Osteocyte (in vitro differentiated cells): Measurements from ENCODE around the gene MICU2. TPM values are rescaled to one million over a fixed set of nuclear protein-coding genes. Genes with fewer than 3 reads are reported as not detected.

Experiments used
- DNase-seq: peaks from one replicate; pipeline ENCODE4 v3.0.0; 2021; ENCODE audit warnings: mixed read lengths; ENCODE audit not compliant: unreplicated experiment; ENCODE audit errors: extremely low spot score
- H3K27ac Mint-ChIP-seq: one replicate; pipeline ENCODE4 v1.8.0; 2021; ENCODE audit warnings: mild to moderate bottlenecking, mixed read lengths; ENCODE audit not compliant: unreplicated experiment
- H3K27me3 Mint-ChIP-seq: one replicate; pipeline ENCODE4 v1.8.0; 2021; ENCODE audit warnings: mixed read lengths; ENCODE audit not compliant: unreplicated experiment
- H3K36me3 Mint-ChIP-seq: one replicate; pipeline ENCODE4 v1.8.0; 2021; ENCODE audit warnings: mixed read lengths; ENCODE audit not compliant: unreplicated experiment
- H3K4me1 Mint-ChIP-seq: one replicate; pipeline ENCODE4 v1.8.0; 2021; ENCODE audit warnings: mixed read lengths; ENCODE audit not compliant: unreplicated experiment
- H3K4me3 Mint-ChIP-seq: one replicate; pipeline ENCODE4 v1.8.0; 2021; ENCODE audit warnings: mild to moderate bottlenecking, moderate library complexity, mixed read lengths; ENCODE audit not compliant: unreplicated experiment
- H3K9me3 Mint-ChIP-seq: one replicate; pipeline ENCODE4 v1.8.0; 2021; ENCODE audit warnings: mixed read lengths; ENCODE audit not compliant: unreplicated experiment
- CTCF ChIP-seq: fragments of 200-600 bp; sonication (generic); IDR thresholded peaks from 2 replicates; pipeline ENCODE4 v1.5.0; 2021; ENCODE audit warnings: antibody characterized with exemption, mild to moderate bottlenecking, moderate library complexity
- total RNA-seq: library from RNA; stranded (reverse); gene quantifications from 2 replicates; pipeline ENCODE4 v1.2.1, GENCODE V29; 2021

Gene MICU2
- total RNA-seq, 1 donor from 2014 or later: 31.0 TPM

- H3K27me3 Mint-ChIP-seq: peaks cover 8% of the 10 kb centered on the region
- H3K36me3 Mint-ChIP-seq: no peaks in the 10 kb centered on the region
- no peak overlapping the region for H3K4me3 Mint-ChIP-seq
- peaks cover 14% of the 10 kb centered on the region for H3K4me1 Mint-ChIP-seq
- no peak for DNase-seq
- no peaks in the 10 kb centered on the region for H3K9me3 Mint-ChIP-seq
- no peak for TF ChIP-seq CTCF
- no peak overlapping the region for H3K27ac Mint-ChIP-seq
These were observed 15.8 kb upstream of the MICU2 start for GRCh38 chr13:21619633-21620220.

GRCh38 chr13:21616880-21617279, 12.9 kb upstream of the MICU2 start:
- no peaks in the 10 kb centered on the region for H3K9me3 Mint-ChIP-seq
- TF ChIP-seq CTCF: no peak
- DNase-seq: no peak
- peaks cover 5% of the 10 kb centered on the region for H3K27me3 Mint-ChIP-seq
- H3K4me3 Mint-ChIP-seq: peak overlapping the region; percentile 30
- H3K4me1 Mint-ChIP-seq: peaks cover 14% of the 10 kb centered on the region
- H3K36me3 Mint-ChIP-seq: no peaks in the 10 kb centered on the region
- peak overlapping the region; percentile 53 for H3K27ac Mint-ChIP-seq

- Mint-ChIP-seq H3K9me3 (no peaks in the 10 kb centered on the region), H3K27me3 (peaks cover 3% of the 10 kb centered on the region), H3K27ac (peak overlapping the region; percentile 53), H3K4me1 (peaks cover 14% of the 10 kb centered on the region), H3K4me3 (peak overlapping the region; percentile 30), H3K36me3 (no peaks in the 10 kb centered on the region)
- DNase-seq: no peak
- no peak for TF ChIP-seq CTCF
These were observed 12.4 kb upstream of the MICU2 start for GRCh38 chr13:21616205-21616866.

- Mint-ChIP-seq H3K9me3 (no peaks in the 10 kb centered on the region), H3K27ac (no peak overlapping the region)
- no peak for DNase-seq
These were observed 11.5 kb upstream of the MICU2 start for GRCh38 chr13:21615427-21615826.

More at GRCh38 chr13:21615427-21615826, 11.5 kb upstream of the MICU2 start:
- H3K36me3 Mint-ChIP-seq: no peaks in the 10 kb centered on the region
- no peak for TF ChIP-seq CTCF
- H3K4me1 Mint-ChIP-seq: peaks cover 14% of the 10 kb centered on the region
- no peak overlapping the region for H3K4me3 Mint-ChIP-seq
- H3K27me3 Mint-ChIP-seq: no peaks in the 10 kb centered on the region
